HS-27A (cell line): Measurements from ENCODE around the gene TBC1D5.
"Not testable (repeated sequence)": the region's sequence is repeated elsewhere in the genome, so short reads cannot be mapped to it uniquely, and the experiment has no call there.

Source experiments
- DNase-seq: peaks from one replicate; pipeline ENCODE4 v3.0.0-alpha.2; 2012; ENCODE audit warnings: low read depth, missing footprints

The TBC1D5 gene

GRCh38 chr3:17132286-17133115 is 609.9 kb downstream of the TBC1D5 start:
- DNase-seq = no peak

DNA sequence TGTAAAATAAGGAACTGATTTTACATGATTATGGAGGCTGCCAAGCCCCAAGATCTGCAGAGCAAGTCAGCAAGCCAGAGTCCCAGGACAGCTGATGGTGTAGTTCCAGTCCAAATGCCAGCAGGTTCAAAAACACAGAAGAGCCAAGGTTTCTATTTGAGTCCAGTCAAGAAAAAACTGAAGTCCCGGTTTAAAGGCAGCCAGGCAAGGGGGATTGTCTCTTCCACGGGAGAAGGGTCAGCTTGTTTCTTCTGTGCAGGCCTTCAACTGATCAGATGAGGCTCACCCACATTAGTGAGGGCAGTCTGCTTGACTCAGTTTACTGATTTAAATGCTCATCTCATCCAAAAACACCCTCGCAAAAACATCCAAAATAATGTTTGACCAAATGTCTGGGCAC is 611.5 kb downstream of the TBC1D5 start:
- DNase-seq = no peak

DNA sequence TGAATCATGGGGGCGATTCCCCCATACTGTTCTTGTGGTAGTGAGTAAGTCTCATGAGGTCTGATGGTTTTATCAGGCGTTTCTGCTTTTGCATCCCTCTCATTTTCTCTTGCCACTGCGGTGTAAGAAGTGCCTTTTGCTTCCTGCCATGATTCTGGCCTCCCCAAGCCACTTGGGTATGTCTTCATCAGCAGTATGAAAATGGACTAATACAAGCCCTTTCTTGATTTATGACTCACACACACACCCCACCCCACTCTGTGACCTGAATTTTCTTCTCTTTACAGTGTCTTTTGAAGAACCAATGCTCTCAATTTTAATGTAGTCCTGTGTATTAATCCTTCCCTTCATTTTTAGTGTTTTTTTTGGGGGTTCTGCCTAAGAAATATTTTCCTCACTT is 612.9 kb downstream of the TBC1D5 start:
- DNase-seq = no peak

- not testable (repeated sequence) for DNase-seq
Observed at GRCh38 chr3:17128671-17129070, 613.8 kb downstream of the TBC1D5 start.

GRCh38 chr3:17125738-17126442 is 616.5 kb downstream of the TBC1D5 start:
- no peak for DNase-seq

- DNase-seq = no peak
Observed at GRCh38 chr3:17122758-17123157, 619.7 kb downstream of the TBC1D5 start.

GRCh38 chr3:17121336-17121735 is 621.1 kb downstream of the TBC1D5 start:
- DNase-seq = no peak

DNA sequence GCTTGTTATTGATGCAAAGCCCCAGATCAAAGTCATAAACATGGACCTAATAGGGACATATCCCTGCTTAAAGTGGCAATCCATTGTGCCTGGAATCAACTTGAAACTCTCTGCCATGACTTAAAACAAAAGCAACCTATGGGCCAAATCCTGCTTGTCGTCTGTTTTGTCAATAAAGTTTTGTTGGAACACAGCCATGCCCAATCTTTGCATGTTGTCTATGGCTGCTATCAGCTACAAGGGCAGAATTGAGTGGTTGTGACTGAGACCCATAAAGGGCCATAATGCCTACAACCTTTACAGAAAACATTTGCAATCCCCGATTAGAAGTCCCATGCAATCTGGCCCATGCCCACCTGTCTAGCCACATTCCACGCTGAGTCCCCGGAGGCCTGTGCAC is 622.3 kb downstream of the TBC1D5 start:
- no peak for DNase-seq

DNA sequence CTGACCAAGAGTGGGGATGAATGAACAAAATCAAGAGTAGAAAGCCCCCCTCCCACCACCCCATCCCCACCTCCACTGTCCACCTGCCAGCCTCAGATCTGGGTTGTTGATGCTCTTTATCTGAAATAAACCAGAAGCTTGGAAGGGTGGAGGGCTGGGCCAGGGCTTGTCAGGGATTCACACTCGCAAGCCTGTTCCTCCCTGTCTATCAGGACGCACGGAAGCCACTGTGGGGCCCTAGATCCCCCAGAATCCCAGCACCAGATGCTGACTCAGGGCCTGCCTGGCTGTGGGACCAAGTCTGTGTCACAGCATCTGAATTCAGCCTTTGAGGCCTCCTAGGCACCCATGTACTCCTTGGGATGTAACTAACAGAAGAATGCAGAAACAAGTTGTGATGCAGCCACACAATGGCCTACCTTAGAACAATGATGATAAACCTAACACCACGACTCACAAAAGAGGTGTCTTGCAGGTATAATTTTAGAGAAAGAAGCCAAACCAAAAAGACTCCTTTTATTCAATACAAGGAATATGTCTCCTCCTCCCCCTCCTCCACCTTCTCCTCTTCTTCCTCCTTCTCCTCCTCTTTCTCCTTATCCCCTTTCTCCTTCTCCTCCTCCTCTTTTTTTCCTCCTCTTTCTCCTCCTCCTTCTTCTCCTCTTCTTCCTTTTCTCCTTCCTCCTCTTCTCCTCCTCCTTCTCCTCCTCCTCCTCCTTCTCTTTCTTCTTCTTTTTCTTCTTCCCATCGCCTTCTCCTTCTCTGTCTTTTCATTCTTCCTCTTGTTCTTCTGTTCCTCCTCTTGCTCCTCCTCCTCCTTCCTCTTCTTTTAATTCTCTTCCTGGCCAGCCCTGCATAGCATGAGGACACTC is 623.0 kb downstream of the TBC1D5 start:
- DNase-seq = no peak

GRCh38 chr3:17118771-17119170 is 623.7 kb downstream of the TBC1D5 start:
- DNase-seq = no peak

DNA sequence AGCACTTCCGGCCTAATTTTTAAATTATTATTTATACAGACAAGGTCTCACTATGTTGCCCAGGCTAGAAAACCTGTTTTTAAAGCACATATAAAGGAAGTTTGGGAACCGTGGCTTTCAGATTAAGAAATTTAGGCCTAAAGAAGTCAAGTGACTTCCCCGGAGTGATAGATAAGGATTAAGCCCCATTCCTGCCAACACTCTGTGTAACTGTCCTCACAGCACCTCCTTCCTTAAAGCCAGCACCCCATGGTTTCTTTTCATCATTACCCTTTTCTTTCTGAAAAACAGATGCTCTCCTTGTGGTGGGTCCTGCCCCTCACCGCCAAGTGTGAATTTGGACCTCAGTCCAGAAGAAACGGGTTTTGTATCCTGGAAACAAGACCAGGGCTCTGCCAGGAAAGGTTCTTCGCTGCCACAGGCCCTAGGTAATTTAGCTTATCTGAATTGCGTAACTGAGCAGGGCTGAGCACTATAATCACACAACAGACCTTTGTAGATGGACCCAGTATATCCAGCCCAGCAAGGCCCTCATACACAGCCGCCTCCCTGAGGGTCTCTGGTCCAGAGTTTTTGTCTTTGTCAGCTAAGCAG is 626.3 kb downstream of the TBC1D5 start:
- DNase-seq = no peak

GRCh38 chr3:17115186-17115585 is 627.2 kb downstream of the TBC1D5 start:
- DNase-seq = no peak

GRCh38 chr3:17111586-17111985 is 630.8 kb downstream of the TBC1D5 start:
- DNase-seq = no peak

DNA sequence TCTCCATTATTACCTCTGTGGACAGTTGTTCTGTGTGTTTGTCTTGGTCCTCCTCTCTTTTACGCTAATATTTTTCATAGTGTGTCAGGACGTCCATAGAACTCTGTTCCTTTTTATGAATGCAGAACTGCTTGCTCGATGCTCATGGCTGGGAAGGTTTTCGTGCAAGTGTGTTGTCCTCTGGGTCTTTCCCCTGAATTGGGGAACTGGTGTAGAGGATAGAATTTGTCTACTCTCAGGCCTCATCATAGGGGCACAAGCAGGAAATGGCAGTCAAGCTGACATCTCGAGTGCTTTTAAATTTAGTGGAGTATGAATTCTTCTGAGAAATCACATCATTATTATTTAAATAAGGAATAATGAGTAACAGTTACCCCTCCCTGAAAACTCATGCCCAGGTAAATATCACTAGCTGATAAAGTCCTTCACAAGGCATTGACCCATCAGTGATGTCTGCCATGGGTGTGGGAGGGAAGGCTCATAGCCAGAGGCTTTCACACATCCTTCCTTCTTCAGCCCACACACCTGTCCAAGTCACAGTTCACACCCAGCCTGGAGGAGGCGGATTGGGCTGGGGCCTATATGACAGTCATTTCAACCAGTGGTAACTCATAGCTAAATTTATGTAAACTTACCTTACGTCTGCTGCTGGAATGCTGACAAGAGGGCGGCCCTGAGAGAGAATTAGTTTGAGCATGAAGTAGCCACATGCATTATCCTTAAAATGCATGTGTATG is 631.6 kb downstream of the TBC1D5 start:
- DNase-seq = no peak
